Caco-2 (cell line): ENCODE measurements around the gene LMAN2. TPM values are rescaled to one million over a fixed set of nuclear protein-coding genes. Genes with fewer than 3 reads are reported as not detected.

Experiments
- BruUV-seq: library from RNA; stranded (reverse); fragments of 400-500 nt; replicated peaks from 2 replicates; lab custom pipeline; 2021; lab: Mats Ljungman, UMichigan
- CTCF ChIA-PET: fragments of 300-600 bp; sonication (Branson Sonifier 250); formaldehyde crosslinking; loops from one replicate; lab custom pipeline; 2022; ENCODE audit warnings: antibody characterized with exemption; lab: Charles Lee
- POLR2A ChIA-PET: fragments of 300-600 bp; sonication (Branson Sonifier 250); formaldehyde crosslinking; loops from one replicate; lab custom pipeline; 2022; ENCODE audit warnings: antibody characterized with exemption; lab: Charles Lee
- DNase-seq, 2 experiments: peaks; one replicate each; pipeline versions ENCODE4 v3.0.0 to v3.0.0-alpha.2; 2020 to 2022
- H3K27me3 ChIP-seq: replicated peaks from 2 replicates; pipeline ENCODE4 v1.6.0; 2011; ENCODE audit warnings: low read length; ENCODE audit not compliant: control insufficient read depth, insufficient read depth
- H3K36me3 ChIP-seq: 2 replicates; pipeline ENCODE4 v1.5.1; 2011; ENCODE audit warnings: low read length; ENCODE audit not compliant: control insufficient read depth, insufficient read depth
- H3K4me1 ChIP-seq: fragments of 250-450 bp; sonication (Bioruptor Pico); 2 replicates; pipeline ENCODE4 v1.5.1; 2020; ENCODE audit warnings: mild to moderate bottlenecking
- H3K4me3 ChIP-seq: 2 replicates; pipeline ENCODE4 v1.5.1; 2011; ENCODE audit warnings: low read depth, mild to moderate bottlenecking, control low read depth, low read length
- H3K9me3 ChIP-seq: fragments of 250-450 bp; sonication (Bioruptor Pico); 2 replicates; pipeline ENCODE4 v1.5.1; 2020; ENCODE audit warnings: mild to moderate bottlenecking, moderate library complexity
- H3K27ac Mint-ChIP-seq: one replicate; pipeline ENCODE4 v1.8.0; 2022; ENCODE audit warnings: mixed read lengths; ENCODE audit not compliant: unreplicated experiment
- H3K27me3 Mint-ChIP-seq: one replicate; pipeline ENCODE4 v1.8.0; 2022; ENCODE audit warnings: mixed read lengths; ENCODE audit not compliant: insufficient read depth, unreplicated experiment
- H3K36me3 Mint-ChIP-seq: one replicate; pipeline ENCODE4 v1.8.0; 2022; ENCODE audit warnings: mild to moderate bottlenecking, mixed read lengths; ENCODE audit not compliant: insufficient read depth, unreplicated experiment
- H3K4me1 Mint-ChIP-seq: one replicate; pipeline ENCODE4 v1.8.0; 2022; ENCODE audit warnings: low read depth, mixed read lengths; ENCODE audit not compliant: unreplicated experiment
- H3K4me3 Mint-ChIP-seq: one replicate; pipeline ENCODE4 v1.8.0; 2022; ENCODE audit warnings: mild to moderate bottlenecking, moderate library complexity, mixed read lengths; ENCODE audit not compliant: unreplicated experiment
- H3K9me3 Mint-ChIP-seq: one replicate; pipeline ENCODE4 v1.8.0; 2022; ENCODE audit warnings: mixed read lengths; ENCODE audit not compliant: unreplicated experiment
- intact Hi-C: fragments of 100-400 bp; cut with micrococcal nuclease; formaldehyde crosslinking; loops from one replicate; pipeline ENCODE4 v1.10.0; 2022; ENCODE audit not compliant: unreplicated experiment
- total RNA-seq: library from RNA; stranded (reverse); gene quantifications from 2 replicates; pipeline ENCODE4 v1.2.3, GENCODE V29; 2022
- TF ChIP-seq, protein P1 (sequence below), 2 experiments: fragments of 200-600 bp in 1 of 2; IDR thresholded peaks; 1 replicate in 1 of 2; 2 replicates in 1 of 2; pipeline versions ENCODE4 v1.5.1 to v1.8.0; 2011 to 2022; ENCODE audit warnings: antibody characterized with exemption in 1 of 2, control low read depth in 1 of 2, inconsistent platforms in 1 of 2, low read depth in 1 of 2, low read length in 1 of 2, mild to moderate bottlenecking in 1 of 2, moderate library complexity in 1 of 2; ENCODE audit not compliant: insufficient read depth in 1 of 2, severe bottlenecking in 1 of 2, unreplicated experiment in 1 of 2

Gene LMAN2
- total RNA-seq, 1 experiment from 2014 or later, result 241 TPM

DNA sequence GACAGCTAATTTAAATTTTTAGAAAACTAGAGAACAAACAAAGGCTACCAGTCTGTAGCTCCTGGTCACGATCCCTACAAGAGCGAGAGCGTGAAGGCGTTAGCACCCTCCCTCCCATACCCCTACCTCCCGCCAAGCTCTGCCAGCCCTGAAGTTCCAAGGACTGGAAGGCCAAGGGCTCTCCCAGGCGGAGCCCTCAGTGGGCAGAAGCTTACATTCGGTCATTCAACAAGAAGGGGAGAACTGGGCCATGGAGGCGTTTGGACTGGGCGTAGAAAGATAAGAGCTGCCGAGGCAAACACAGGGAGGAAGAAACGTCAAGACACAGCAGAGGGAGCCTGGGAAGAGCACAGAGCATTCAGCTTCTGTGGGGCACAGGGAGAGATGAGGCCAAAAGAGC is 42.7 kb downstream of the LMAN2 start:
- CTCF ChIA-PET, result interaction anchor here (0.6 to 3.7 kb wide), 10 partner anchors 10 to 222 kb away, joined by 3 to 33 read pairs (median 8); partner anchors contain the start of genes FGFR4 and PDLIM7
- Mint-ChIP-seq H3K27ac (peak overlapping the region; percentile 58), H3K9me3 (no peaks in the 10 kb centered on the region), H3K4me3 (peak overlapping the region; percentile 35), H3K27me3 (no peaks in the 10 kb centered on the region), H3K4me1 (peaks cover 13% of the 10 kb centered on the region), H3K36me3 (peaks cover 73% of the 10 kb centered on the region)
- Histone ChIP-seq H3K4me1 (peaks cover 16% of the 10 kb centered on the region), H3K9me3 (no peaks in the 10 kb centered on the region), H3K36me3 (peaks cover 7% of the 10 kb centered on the region), H3K4me3 (no peak overlapping the region), H3K27me3 (no peaks in the 10 kb centered on the region)
- intact Hi-C loops, result no loop called here
- POLR2A ChIA-PET, result no interaction called here
- DNase-seq, result no peak
- BruUV-seq, result no TSS peak
- TF ChIP-seq, protein P1, sequence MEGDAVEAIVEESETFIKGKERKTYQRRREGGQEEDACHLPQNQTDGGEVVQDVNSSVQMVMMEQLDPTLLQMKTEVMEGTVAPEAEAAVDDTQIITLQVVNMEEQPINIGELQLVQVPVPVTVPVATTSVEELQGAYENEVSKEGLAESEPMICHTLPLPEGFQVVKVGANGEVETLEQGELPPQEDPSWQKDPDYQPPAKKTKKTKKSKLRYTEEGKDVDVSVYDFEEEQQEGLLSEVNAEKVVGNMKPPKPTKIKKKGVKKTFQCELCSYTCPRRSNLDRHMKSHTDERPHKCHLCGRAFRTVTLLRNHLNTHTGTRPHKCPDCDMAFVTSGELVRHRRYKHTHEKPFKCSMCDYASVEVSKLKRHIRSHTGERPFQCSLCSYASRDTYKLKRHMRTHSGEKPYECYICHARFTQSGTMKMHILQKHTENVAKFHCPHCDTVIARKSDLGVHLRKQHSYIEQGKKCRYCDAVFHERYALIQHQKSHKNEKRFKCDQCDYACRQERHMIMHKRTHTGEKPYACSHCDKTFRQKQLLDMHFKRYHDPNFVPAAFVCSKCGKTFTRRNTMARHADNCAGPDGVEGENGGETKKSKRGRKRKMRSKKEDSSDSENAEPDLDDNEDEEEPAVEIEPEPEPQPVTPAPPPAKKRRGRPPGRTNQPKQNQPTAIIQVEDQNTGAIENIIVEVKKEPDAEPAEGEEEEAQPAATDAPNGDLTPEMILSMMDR (IDR thresholded peaks at IDR 0.05; ENCODE audit: insufficient read depth in 1 of 2, low read depth in 1 of 2, low read length in 1 of 2, severe bottlenecking in 1 of 2, unreplicated experiment in 1 of 2), result no peak

DNA sequence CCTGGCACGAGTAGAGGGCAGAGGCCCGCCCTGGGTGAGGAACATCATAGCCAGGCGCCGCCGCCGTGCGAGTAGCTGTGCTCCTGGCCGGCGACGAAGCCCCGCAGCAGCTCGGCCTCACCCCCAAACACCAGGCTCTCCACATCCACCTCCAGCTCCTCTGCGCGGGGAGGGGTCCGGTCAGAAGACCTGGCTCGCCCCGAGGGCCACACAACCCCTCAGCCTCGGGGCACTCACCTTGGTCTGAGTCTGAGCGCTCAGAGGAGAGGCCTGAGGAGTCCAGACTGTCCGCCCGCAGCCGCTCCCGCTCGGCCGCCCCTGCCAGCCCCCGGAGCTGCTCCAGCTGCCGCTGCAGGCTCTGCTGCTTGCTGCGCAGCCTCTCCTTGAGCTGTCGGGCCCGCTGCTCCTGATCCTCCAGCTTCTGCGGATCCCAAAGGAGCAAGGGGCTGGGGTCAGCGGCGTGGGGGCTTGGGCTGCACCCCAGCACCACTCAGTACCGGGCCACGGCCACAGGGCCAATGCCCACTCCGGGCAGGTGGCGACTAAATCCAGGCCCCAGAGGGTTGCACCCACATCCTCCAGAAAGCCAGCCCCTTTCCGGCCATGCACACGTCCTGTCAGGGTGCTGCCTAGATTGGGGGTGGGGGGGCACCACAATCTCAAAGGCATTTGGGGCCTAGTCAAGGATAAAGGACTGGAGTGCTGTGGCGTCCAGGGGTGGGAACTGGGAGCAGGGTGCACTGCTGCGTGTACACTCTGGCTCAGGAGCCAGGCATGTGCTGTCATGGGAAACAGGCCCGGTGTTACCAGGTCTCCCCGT is 43.7 kb downstream of the LMAN2 start:
- peaks cover 80% of the 10 kb centered on the region for H3K36me3 Mint-ChIP-seq
- H3K36me3 ChIP-seq, result peaks cover 7% of the 10 kb centered on the region

More for the DNA sequence above, 43.7 kb downstream of the LMAN2 start:
- Mint-ChIP-seq H3K4me1 (peaks cover 13% of the 10 kb centered on the region), H3K27ac (no peak overlapping the region), H3K9me3 (no peaks in the 10 kb centered on the region), H3K27me3 (no peaks in the 10 kb centered on the region), H3K4me3 (no peak overlapping the region)
- BruUV-seq, result no TSS peak
- H3K9me3 ChIP-seq, result no peaks in the 10 kb centered on the region
- no peak overlapping the region for H3K4me3 ChIP-seq
- H3K27me3 ChIP-seq, result no peaks in the 10 kb centered on the region
- intact Hi-C loops, result no loop called here
- ChIA-PET POLR2A (no interaction called here), CTCF (interaction anchor here (0.6 to 3.7 kb wide), 3 partner anchors 63 to 192 kb away, joined by 3 to 33 read pairs (median 3); no protein-coding TSS in a partner anchor)
- TF ChIP-seq, protein P1 (IDR thresholded peaks at IDR 0.05; ENCODE audit: insufficient read depth in 1 of 2, low read depth in 1 of 2, low read length in 1 of 2, severe bottlenecking in 1 of 2, unreplicated experiment in 1 of 2), result no peak
- H3K4me1 ChIP-seq, result peaks cover 16% of the 10 kb centered on the region
- DNase-seq, result no peak
